Neutrophil (primary cell): ENCODE data around the gene ACOXL.

Source experiments
- H3K27ac ChIP-seq: fragments of 200-600 bp; sonication (generic); 2 replicates; pipeline ENCODE4 v1.5.1; 2016; ENCODE audit warnings: mild to moderate bottlenecking, moderate library complexity
- H3K27me3 ChIP-seq: fragments of 200-600 bp; sonication (generic); 2 replicates; pipeline ENCODE4 v1.6.0; 2016; ENCODE audit warnings: mild to moderate bottlenecking
- H3K36me3 ChIP-seq: fragments of 200-600 bp; sonication (generic); 2 replicates; pipeline ENCODE4 v1.5.1; 2017
- H3K4me1 ChIP-seq, 2 experiments: fragments of 200-600 bp in 1 of 2; sonication (generic) in 1 of 2; 1 replicate in 1 of 2; 2 replicates in 1 of 2; pipeline versions ENCODE4 v1.5.1 to v1.6.1; 2013 to 2016; ENCODE audit warnings: low read depth in 1 of 2, low read length in 1 of 2, mild to moderate bottlenecking in 1 of 2, moderate library complexity in 1 of 2; ENCODE audit not compliant: control insufficient read depth in 1 of 2, insufficient read depth in 1 of 2
- H3K4me3 ChIP-seq, 2 experiments: fragments of 200-600 bp in 1 of 2; sonication (generic) in 1 of 2; 1 replicate in 1 of 2; 2 replicates in 1 of 2; pipeline ENCODE4 v1.5.1; 2013 to 2016; ENCODE audit warnings: low read depth in 1 of 2, low read length in 1 of 2, mild to moderate bottlenecking in 1 of 2, moderate library complexity in 1 of 2
- H3K9me3 ChIP-seq: fragments of 200-600 bp; sonication (generic); 2 replicates; pipeline ENCODE4 v1.5.1; 2016
- TF ChIP-seq, protein P1 (sequence below): fragments of 200-600 bp; sonication (generic); IDR thresholded peaks from 2 replicates; pipeline ENCODE4 v1.5.1; 2016; ENCODE audit warnings: antibody characterized with exemption

Gene ACOXL

DNA sequence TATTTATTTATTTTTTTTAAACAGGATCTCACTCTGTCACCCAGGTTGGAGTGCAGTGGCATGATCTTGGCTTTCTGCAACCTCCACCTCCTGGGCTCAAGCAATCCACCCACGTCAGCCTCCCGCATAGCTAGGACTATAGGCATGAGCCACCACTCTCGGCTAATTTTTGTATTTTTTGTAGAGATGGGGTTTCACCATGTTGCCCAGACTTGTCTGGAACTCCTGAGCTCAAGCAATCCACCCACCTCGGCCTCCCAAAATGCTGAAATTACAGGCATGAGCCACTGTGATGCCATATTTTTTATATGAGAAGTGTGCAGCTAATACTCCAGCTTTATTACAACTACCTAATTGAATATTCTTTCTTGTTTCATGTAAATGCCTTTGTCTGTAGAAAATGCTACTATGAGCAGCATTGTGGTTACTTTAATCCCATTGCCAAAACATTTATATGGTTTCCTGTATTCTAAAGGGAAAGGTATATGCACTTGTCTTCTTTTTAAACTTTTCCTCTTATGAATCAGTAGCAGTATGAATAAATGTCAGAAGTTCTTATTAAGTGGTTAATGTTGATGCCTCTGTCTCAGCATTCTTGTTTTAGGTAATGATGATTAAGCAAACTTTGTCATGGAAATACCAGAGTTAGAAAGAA lies 378.9 kb downstream of the ACOXL start:
- H3K27ac ChIP-seq, result no peak overlapping the region
- H3K36me3 ChIP-seq, result no peaks in the 10 kb centered on the region
- TF ChIP-seq, protein P1, sequence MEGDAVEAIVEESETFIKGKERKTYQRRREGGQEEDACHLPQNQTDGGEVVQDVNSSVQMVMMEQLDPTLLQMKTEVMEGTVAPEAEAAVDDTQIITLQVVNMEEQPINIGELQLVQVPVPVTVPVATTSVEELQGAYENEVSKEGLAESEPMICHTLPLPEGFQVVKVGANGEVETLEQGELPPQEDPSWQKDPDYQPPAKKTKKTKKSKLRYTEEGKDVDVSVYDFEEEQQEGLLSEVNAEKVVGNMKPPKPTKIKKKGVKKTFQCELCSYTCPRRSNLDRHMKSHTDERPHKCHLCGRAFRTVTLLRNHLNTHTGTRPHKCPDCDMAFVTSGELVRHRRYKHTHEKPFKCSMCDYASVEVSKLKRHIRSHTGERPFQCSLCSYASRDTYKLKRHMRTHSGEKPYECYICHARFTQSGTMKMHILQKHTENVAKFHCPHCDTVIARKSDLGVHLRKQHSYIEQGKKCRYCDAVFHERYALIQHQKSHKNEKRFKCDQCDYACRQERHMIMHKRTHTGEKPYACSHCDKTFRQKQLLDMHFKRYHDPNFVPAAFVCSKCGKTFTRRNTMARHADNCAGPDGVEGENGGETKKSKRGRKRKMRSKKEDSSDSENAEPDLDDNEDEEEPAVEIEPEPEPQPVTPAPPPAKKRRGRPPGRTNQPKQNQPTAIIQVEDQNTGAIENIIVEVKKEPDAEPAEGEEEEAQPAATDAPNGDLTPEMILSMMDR, result no peak
- peaks cover 36% of the 10 kb centered on the region for H3K27me3 ChIP-seq
- H3K4me1 ChIP-seq, result no peaks in the 10 kb centered on the region
- H3K4me3 ChIP-seq, result no peak overlapping the region
- no peaks in the 10 kb centered on the region for H3K9me3 ChIP-seq

- H3K27me3 ChIP-seq, result peaks cover 62% of the 10 kb centered on the region
- TF ChIP-seq, protein P1, result no peak
- H3K36me3 ChIP-seq, result no peaks in the 10 kb centered on the region
- no peak overlapping the region for H3K4me3 ChIP-seq
- no peaks in the 10 kb centered on the region for H3K9me3 ChIP-seq
- H3K4me1 ChIP-seq, result peaks cover 22% of the 10 kb centered on the region in 2 experiments
- H3K27ac ChIP-seq, result no peak overlapping the region
Measured at GRCh38 chr2:111113838-111114237, 381.5 kb downstream of the ACOXL start.

GRCh38 chr2:111116011-111116746 lies 383.8 kb downstream of the ACOXL start:
- H3K36me3 ChIP-seq, result no peaks in the 10 kb centered on the region
- no peak overlapping the region for H3K4me3 ChIP-seq
- H3K27ac ChIP-seq, result no peak overlapping the region
- no peaks in the 10 kb centered on the region for H3K9me3 ChIP-seq
- TF ChIP-seq, protein P1, result no peak
- H3K27me3 ChIP-seq, result peaks cover 80% of the 10 kb centered on the region
- H3K4me1 ChIP-seq, result peaks cover 39% of the 10 kb centered on the region in 2 experiments

- no peak overlapping the region for H3K27ac ChIP-seq
- TF ChIP-seq, protein P1, result peak; percentile 76
- no peaks in the 10 kb centered on the region for H3K36me3 ChIP-seq
- peaks cover 80% of the 10 kb centered on the region for H3K27me3 ChIP-seq
- peak overlapping the region; percentile 96 to 97 for H3K4me3 ChIP-seq
- H3K4me1 ChIP-seq, result peaks cover 46 to 48% of the 10 kb centered on the region in 2 experiments
- H3K9me3 ChIP-seq, result no peaks in the 10 kb centered on the region
Measured at GRCh38 chr2:111116843-111117597, 384.6 kb downstream of the ACOXL start.

DNA sequence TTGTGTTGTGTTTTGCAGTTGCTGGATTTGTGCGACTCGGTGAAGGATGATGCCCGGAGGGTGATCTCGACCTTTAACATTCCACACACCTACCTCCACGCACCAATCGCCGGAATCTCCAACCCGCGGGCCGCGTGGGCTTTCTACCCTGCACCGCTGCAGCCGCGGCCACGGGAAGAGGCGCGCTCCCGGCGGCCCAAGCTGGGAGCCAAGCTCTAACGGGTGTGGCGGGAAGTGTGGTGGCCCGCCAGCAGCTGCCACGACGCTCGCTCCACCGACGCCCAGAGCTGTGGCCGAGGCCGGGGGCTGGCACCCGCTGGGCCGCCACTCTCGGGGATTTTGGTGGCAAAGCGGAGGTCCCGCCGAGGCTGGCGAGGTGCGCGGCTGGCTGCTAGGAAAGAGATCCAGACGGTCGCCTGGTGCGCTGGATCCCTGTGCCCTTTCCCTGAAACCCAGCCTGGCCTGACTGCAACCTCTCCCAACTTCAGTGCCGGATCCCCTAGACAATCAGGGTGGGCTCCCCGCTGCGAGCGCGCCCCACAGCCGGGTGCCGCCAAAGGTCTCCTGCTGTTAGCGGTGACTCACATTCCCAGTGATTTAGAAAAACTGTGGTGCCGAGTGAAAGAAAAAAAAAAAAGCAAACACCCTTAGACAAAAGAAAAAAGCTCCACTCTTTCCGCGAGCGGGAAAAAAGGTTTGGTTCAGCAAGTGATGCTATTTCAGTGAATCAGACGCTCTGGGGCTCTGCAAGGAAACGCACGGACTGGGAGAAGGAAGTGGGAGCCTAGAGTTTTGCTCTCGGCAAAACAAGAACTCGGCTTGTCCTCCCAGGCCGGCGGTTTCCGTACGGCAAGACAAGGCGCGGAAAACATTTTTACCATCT lies 385.5 kb downstream of the ACOXL start:
- H3K4me3 ChIP-seq, result peak overlapping the region; percentile 96 to 97
- H3K9me3 ChIP-seq, result no peaks in the 10 kb centered on the region
- H3K36me3 ChIP-seq, result no peaks in the 10 kb centered on the region
- H3K27me3 ChIP-seq, result peaks cover 78% of the 10 kb centered on the region
- no peak overlapping the region for H3K27ac ChIP-seq
- TF ChIP-seq, protein P1, result no peak
- H3K4me1 ChIP-seq, result peaks cover 48 to 49% of the 10 kb centered on the region in 2 experiments
